HG02981 (cell line): ENCODE results near the gene MAFG.

Source experiments
- ATAC-seq: cut with Tn5 transposase; IDR thresholded peaks from one replicate; pipeline ENCODE4 v1.9.1; 2021; ENCODE audit warnings: mild to moderate bottlenecking, moderate library complexity; ENCODE audit not compliant: unreplicated experiment

Gene MAFG

DNA sequence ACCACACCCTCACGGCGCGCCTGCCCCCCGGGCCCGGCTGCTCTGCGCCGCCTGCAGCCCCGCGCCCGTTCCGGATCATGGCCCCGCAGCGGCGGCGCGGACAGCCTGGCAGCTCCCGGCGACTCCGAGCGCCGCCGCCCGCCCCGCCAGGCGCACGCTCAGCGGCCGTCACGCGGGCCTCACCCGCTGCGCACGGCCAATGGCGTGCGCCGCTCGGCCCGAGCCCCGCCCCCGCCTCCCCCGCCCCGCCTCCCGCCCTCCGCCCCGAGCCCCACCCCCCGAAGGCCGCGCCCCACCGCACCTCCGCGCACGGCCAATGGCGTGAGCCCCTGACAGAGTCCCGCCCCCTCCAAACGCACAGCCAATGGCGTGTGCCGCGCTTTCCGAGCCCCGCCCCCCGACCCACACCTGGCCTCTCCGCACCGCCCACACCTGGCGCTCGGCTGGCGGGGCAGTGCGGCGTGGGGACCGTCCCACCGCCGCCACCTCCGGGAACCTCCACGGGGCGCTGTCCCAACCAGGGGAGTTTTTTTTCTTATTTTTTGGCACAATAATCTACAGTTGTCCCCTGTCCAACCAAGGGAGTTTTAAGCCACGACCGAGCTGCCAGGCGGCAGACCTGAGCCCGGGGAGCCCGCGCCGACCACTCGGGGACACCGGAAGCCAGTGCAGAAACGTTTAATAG is 16.1 kb downstream of the MAFG start, which contains the start of gene PCYT2:
Gene PCYT2, minus strand, starts transcription at position 123 of the 685 bp plus-strand sequence. Its CDS starts 44 bp downstream, at position 79.
- ATAC-seq: peak; percentile 74

- ATAC-seq: peak; percentile 25
Measured at GRCh38 chr17:81910840-81911276, 16.7 kb downstream of the MAFG start.

- no peak for ATAC-seq
Measured at GRCh38 chr17:81909966-81910839, 17.3 kb downstream of the MAFG start.

GRCh38 chr17:81909231-81909630 is 18.3 kb downstream of the MAFG start:
- ATAC-seq: no peak

GRCh38 chr17:81908793-81909192 is 18.7 kb downstream of the MAFG start:
- ATAC-seq: no peak

GRCh38 chr17:81907219-81908145 is 20.1 kb downstream of the MAFG start:
- ATAC-seq: no peak

DNA sequence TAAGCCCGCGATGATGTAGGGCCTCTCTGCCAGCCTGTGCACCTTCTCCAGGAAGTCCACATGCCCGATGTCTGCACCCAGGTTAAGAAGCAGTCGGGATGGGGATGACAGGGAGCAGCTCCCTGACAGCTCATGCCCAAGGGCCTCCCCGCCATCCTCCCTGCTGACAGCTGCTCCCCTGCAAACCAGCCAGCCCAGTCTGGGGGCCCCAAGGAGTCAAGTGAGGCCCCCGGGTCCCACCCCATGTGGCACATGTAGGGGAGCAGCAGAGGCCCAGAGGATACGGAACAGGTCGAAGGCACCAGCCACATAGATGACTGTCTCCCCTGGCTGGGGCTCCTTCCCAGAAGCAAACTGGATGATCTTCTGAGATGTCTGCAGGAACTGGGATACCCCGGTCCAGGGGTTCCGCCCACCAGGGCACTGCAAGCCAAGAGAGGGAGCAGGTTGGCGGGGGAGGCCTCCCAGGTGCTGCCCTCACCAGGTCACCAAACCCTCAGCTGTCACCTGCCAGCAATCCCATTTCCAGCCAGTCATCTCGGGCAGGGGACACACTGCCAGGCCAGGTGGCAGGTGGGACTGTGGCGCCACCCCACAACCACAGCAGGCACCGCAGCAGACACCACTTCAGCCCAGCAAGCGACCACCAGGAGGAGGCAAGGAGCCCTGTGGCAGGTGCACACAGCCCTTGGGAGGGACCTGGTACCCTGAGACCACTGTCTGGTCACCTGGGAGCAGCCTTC is 20.9 kb downstream of the MAFG start:
- ATAC-seq: no peak

DNA sequence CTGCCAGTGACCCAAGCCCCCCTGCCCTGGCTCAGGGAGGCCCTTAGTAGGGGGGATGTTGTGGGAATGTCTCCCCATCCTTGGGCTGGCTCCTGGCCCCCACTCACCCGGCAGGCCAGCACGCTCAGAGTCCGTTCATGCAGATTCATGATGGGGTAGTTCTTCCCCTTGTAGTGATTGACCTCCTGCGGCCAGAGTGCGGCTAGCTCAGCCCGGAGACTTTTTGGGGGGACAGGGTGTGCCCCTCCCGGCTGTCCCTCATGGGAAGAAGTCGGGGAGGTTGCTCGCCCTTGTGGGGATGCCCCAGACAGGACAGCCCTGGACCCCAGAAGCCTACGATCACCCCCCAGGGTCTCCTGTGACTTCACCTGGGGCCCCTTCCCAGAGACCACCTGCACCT is 21.5 kb downstream of the MAFG start:
- no peak for ATAC-seq

DNA sequence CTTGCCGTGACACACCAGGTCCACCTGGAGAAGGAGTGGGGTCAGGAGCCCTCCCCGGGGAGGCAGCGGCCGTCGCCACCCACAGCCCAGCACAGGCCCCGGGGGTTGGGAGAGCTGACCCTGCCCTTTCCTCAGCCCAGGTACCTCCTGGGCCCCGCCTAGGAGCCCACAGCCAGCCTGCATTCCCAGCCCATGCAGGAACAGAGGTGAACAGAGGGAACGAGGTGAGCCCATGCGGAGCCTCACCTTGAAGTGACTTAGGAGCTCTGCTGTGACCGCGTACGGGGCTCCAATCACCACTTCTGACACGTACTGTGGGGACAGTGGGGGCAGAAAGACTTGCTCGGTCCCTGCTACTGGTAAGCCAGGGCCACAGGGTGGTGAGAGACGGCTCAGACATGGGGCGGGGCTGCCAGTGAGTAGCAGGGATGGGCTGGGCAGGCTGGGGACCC is 22.1 kb downstream of the MAFG start:
- no peak for ATAC-seq

GRCh38 chr17:81904600-81905423 is 22.7 kb downstream of the MAFG start:
- no peak for ATAC-seq

DNA sequence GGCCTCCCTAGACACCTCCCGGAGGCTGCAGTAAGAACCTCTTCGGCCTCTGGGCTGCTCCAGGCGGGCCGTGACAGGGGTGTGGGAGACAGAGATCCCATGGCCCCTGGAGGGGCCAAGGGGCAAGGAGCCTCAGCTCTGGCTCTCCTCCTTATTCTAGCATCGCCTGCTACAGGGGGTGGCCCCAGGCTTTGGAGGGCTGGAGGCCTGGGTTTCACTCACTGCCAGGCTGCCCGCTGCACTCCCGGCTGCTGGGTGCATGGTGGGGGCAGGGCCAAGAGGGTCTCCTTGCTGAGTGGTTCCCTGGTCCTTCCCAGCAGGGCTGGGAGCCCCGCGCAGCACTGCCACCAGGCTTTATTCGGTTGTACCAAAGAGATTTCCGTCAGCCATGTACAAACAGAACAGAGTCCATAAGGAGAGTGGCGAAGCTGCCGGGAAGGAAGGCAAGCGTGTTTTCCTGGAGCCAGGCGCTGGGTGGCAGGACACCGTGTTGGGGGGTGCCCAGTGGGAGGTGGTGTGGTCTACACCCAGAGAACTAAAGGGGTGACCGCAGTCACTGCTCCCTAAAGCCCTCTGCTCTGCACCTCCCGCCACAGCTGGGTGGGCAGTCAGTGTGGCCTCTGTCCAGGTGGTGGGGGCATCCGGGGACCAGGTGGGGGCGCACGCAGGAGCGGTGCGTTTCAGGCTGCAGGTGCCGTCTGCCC is 23.5 kb downstream of the MAFG start:
- no peak for ATAC-seq

- ATAC-seq: no peak
Measured at GRCh38 chr17:81903415-81903831, 24.1 kb downstream of the MAFG start.

GRCh38 chr17:81902653-81903414 is 24.7 kb downstream of the MAFG start:
- no peak for ATAC-seq

DNA sequence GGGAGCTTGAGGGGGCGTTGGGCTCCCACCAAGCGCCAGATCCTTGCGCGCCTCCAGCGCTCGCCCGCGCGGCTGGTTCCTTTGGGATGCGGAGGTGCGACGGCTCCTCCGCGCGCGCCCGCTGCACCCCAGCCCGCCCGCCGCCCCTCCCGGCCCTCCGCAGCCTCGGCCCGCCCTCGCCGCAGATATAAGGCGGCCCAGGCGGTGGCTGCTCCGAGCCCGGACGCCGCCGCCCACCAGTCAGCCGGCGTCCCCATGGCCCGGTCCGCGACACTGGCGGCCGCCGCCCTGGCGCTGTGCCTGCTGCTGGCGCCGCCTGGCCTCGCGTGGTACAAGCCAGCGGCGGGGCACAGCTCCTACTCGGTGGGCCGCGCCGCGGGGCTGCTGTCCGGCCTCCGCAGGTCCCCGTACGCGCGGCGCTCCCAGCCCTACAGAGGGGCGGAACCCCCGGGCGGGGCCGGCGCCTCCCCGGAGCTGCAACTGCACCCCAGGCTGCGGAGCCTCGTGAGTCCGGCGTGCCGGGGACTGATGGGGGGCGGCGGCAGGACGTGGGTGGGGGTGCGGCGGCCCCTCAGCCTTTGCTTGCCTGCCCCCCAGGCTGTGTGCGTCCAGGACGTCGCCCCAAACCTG is 25.4 kb downstream of the MAFG start, which contains the start of gene NPB:
Gene NPB, plus strand, starts transcription at position 216 of the 630 bp plus-strand sequence. Its CDS starts 40 bp downstream, at position 256.
- no peak for ATAC-seq

DNA sequence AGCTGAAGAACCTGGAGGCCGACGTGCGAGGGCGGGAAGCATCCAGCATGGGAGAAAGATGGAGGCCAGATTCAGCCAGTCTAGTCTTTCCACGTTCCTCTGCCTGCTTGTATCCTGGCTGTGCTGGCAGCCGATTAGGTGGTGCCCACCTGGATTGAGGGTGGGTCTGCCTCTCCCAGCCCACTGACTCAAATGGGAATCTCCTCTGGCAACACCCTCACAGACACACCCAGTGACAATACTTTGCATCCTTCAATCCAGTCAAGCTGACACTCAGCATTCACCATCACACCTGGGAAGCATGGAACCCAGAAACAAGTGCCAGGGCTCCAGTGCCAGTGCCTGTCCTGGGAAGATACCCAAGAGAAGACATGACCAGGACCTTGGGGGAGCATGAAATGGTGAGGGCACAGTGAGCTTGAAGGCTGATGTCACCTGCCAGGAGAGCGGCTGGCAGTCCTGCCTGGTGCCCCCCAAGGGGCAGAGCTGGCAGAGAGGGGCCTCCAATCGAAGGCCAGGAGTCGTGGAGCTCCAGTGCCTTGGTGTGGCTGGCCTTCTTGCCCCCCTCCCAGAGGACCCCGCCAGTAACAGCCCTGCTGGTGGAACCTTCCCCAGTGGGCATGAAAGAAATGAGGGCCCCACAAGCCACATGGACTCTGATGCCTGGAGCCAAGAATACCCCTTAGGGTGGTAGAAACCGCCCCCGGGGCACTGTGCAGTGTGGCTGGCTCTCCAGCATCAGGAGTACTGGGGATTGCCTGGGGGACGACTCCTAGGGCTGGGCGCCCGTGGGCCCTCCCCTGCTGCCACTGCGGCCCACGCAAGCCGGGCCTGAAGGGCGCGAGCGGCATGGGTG is 26.1 kb downstream of the MAFG start:
- no peak for ATAC-seq

DNA sequence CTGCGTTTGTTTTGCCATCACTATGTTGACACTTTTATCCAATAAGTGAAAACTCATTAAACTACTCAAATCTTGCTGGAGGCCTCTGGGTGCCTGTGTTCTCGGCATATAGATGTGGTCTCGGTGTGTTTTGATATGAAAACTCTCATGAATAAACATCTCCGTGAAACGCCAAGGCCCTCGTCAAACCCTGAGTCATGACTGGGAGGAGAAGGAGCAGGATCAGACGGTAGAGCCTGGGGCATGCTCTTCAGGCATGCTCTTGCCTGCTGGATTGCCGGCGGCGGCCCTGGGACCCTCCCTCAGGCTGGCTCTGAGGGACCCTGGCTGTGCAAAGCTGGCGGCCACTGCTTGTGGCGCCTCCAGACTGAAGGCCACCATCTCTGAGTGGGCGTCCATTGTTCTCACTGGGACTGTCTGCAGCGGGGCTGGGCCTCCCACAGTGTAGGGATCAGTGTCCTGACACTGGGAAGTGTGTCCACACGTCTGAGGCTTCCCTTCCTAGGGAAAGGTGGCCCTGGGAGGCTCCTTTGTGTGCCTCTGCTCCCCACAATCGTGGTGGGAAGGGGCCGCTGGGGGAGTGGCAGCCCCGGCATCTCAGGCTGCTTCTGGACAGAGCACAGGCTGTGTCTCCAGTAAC is 27.2 kb downstream of the MAFG start:
- no peak for ATAC-seq
